SK-N-SH (cell line): ENCODE data around the gene MCAM. TPM values are rescaled to one million over a fixed set of nuclear protein-coding genes. Genes with fewer than 3 reads are reported as not detected.

Experiments
- CTCF ChIA-PET: fragments of 300-600, 350-600 bp; formaldehyde crosslinking; extraction: SDS; loops from one replicate; lab custom pipeline; 2021; lab: Yijun Ruan, JAX
- POLR2A ChIA-PET: fragments of 350-600 bp; sonication (Branson Sonifier 250); formaldehyde crosslinking; extraction: SDS; loops from one replicate; lab custom pipeline; 2020; ENCODE audit warnings: antibody characterized with exemption, inconsistent platforms; lab: Yijun Ruan, JAX
- DNase-seq: peaks from one replicate; pipeline ENCODE4 v3.0.0; 2012
- H2AFZ ChIP-seq: fragments of 200-600 bp; sonication (generic); 2 replicates; pipeline ENCODE4 v1.8.1; 2016; ENCODE audit warnings: antibody characterized with exemption, mild to moderate bottlenecking, low read depth
- H3F3A ChIP-seq: fragments of 200-600 bp; sonication (generic); replicated peaks from 2 replicates; pipeline ENCODE3; 2016; ENCODE audit warnings: antibody characterized with exemption, mild to moderate bottlenecking; ENCODE audit not compliant: insufficient read depth
- H3K27ac ChIP-seq, 2 experiments: fragments of 200-500 bp in 1 of 2; fragments of 200-600 bp in 1 of 2; sonication (Bioruptor generic) in 1 of 2; sonication (generic), shearing (Covaris generic) in 1 of 2; 2 replicates each; pipeline versions ENCODE4 v1.5.1 to v1.6.1; 2014 to 2016; ENCODE audit warnings: low read depth in 2 of 2, inconsistent platforms in 1 of 2, low read length in 1 of 2, mild to moderate bottlenecking in 1 of 2, mixed read lengths in 1 of 2
- H3K27me3 ChIP-seq: fragments of 200-600 bp; sonication (generic), shearing (Covaris generic); 2 replicates; pipeline ENCODE4 v1.6.1; 2016; ENCODE audit warnings: mixed run types; ENCODE audit not compliant: insufficient read depth
- H3K36me3 ChIP-seq, 2 experiments: fragments of 200-500 bp in 1 of 2; fragments of 200-600 bp in 1 of 2; sonication (Bioruptor generic) in 1 of 2; sonication (generic) in 1 of 2; replicated peaks in 1 of 2; 2 replicates each; pipeline versions ENCODE3 to v1.5.1; 2014 to 2016; ENCODE audit warnings: low read length in 1 of 2, mild to moderate bottlenecking in 1 of 2; ENCODE audit not compliant: insufficient read depth in 2 of 2, control insufficient read depth in 1 of 2
- H3K4me1 ChIP-seq, 2 experiments: fragments of 200-500 bp in 1 of 2; fragments of 200-600 bp in 1 of 2; sonication (Bioruptor generic) in 1 of 2; sonication (generic), shearing (Covaris generic) in 1 of 2; 2 replicates each; pipeline versions ENCODE4 v1.5.1 to v1.6.1; 2014 to 2016; ENCODE audit warnings: low read depth in 1 of 2, low read length in 1 of 2, mixed run types in 1 of 2; ENCODE audit not compliant: insufficient read depth in 2 of 2, control insufficient read depth in 1 of 2
- H3K4me2 ChIP-seq: fragments of 200-600 bp; sonication (generic), shearing (Covaris generic); 2 replicates; pipeline ENCODE4 v1.6.1; 2017; ENCODE audit warnings: mixed run types
- H3K4me3 ChIP-seq, 2 experiments: fragments of 200-500 bp in 1 of 2; fragments of 200-600 bp in 1 of 2; sonication (Bioruptor generic) in 1 of 2; sonication (generic), shearing (Covaris generic) in 1 of 2; 2 replicates each; pipeline versions ENCODE4 v1.5.1 to v1.8.1; 2014 to 2016; ENCODE audit warnings: low read depth in 2 of 2, inconsistent platforms in 1 of 2, low read length in 1 of 2, mild to moderate bottlenecking in 1 of 2, mixed read lengths in 1 of 2, moderate library complexity in 1 of 2
- H3K79me2 ChIP-seq: fragments of 200-600 bp; sonication (generic); 2 replicates; pipeline ENCODE4 v1.8.1; 2017; ENCODE audit warnings: mild to moderate bottlenecking; ENCODE audit not compliant: insufficient read depth
- H3K9ac ChIP-seq: fragments of 200-600 bp; sonication (generic); 2 replicates; pipeline ENCODE4 v1.6.1; 2017; ENCODE audit warnings: mixed run types
- H3K9me2 ChIP-seq: fragments of 200-600 bp; sonication (generic); 2 replicates; pipeline ENCODE4 v1.6.1; 2017; ENCODE audit warnings: mixed run types
- H3K9me3 ChIP-seq: fragments of 200-600 bp; sonication (generic); 2 replicates; pipeline ENCODE4 v1.6.1; 2017; ENCODE audit warnings: mixed run types, mild to moderate bottlenecking, moderate library complexity
- H4K20me1 ChIP-seq: fragments of 200-600 bp; sonication (generic); 2 replicates; pipeline ENCODE4 v1.6.1; 2017; ENCODE audit warnings: mild to moderate bottlenecking, mixed run types; ENCODE audit not compliant: insufficient read depth
- CHD2 ChIP-seq: fragments of 150-350 bp; IDR thresholded peaks from 2 replicates; pipeline ENCODE4 v1.6.1; 2018; ENCODE audit warnings: low read length; ENCODE audit not compliant: partially characterized antibody
- MXI1 ChIP-seq: IDR thresholded peaks from 2 replicates; pipeline ENCODE4 v1.6.1; 2012; ENCODE audit warnings: mild to moderate bottlenecking, low read depth, low read length, improper control_type of control experiment
- NFIC ChIP-seq: IDR thresholded peaks from 2 replicates; pipeline ENCODE4 v1.4.0; 2012; ENCODE audit warnings: borderline replicate concordance
- NRF1 ChIP-seq: IDR thresholded peaks from 2 replicates; pipeline ENCODE4 v1.6.1; 2012; ENCODE audit warnings: low read depth, mild to moderate bottlenecking, low read length
- WGBS: methylation state at CpG from one replicate; pipeline ENCODE4 v1.1.6; 2017; ENCODE audit warnings: low lambda C conversion rate; 5-methylcytosine and 5-hydroxymethylcytosine counted together
- polyA plus RNA-seq, 3 experiments: library from polyadenylated mRNA; depleted of rRNA; stranded (reverse); fragments of >200 nt; gene quantifications; 2 replicates each; pipeline ENCODE4 v1.2.3, GENCODE V29; 2012
- TF ChIP-seq, protein P1 (sequence below): IDR thresholded peaks from 2 replicates; pipeline ENCODE4 v1.4.0; 2012; ENCODE audit warnings: low read depth, borderline replicate concordance
- TF ChIP-seq, protein P2 (sequence below): IDR thresholded peaks from 2 replicates; pipeline ENCODE4 v1.4.0; 2012; ENCODE audit warnings: low read depth
- TF ChIP-seq, protein P3 (sequence below): IDR thresholded peaks from 2 replicates; pipeline ENCODE4 v1.6.1; 2012; ENCODE audit warnings: mild to moderate bottlenecking, low read depth, low read length, moderate library complexity

Gene MCAM
- polyA plus RNA-seq, 1 of the 3 experiments (the other 2 are of a cell fraction) = 22.8 TPM

DNA sequence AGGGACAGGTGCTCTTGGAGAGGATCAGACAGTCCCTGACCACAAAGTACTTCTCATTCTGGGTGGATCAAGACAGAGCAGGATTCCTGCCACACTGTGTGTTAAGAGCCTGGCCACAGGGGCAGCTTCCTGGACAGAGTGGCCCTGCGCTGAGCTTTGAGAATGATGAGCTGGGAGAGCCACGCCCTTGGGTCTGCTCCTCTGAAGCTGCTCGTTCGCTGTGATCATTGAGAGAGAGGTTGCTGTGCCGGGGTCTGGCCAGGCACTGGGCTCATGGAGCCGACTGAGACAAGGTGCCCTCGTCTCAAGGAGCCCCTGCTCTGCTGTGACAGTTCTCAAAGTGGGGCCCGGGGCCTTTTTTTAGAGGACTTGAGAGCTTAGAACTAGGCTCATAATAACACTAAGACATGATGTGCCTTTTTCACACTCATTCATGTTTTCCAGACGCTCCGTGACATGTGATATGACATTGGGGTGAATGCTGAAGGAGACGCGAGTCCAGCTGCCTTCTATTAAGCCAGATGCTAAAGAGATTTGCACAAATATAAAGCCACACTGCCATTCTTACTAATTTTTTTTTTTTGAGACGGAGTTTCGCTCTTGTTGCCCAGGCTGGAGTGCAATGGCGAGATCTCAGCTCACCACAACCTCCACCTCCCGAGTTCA is 31.1 kb upstream of the MCAM start:
- WGBS = 82% methylated on average over 10 of the region's 16 CpGs
- ChIA-PET CTCF (interaction anchor here (1.6 to 11.0 kb wide), 5 partner anchors 9 to 133 kb away, joined by 3 to 90 read pairs (median 42); no protein-coding TSS in a partner anchor), POLR2A (interaction anchor here (1.5 kb wide), 1 partner anchor 10 kb away, joined by 8 read pairs; no protein-coding TSS in a partner anchor)

DNA sequence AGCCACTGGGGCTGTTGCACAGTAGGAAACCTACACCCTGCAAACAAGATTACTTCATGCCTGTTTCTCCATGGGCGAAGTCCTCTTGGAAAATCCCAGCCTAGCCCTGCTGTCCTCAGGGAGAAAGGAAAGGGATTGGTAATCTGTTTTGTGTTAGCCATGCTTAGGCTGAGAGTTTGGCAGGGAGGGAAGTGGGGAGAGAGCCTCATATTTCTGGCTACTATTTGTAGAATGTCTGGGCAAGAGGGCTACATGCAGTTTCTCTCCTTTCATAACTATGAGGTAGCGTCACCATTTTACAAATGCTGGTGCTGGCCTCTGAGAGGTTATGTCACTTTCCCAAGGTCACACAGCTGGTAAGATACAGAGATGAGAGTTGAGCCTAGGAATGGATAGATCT is 30.3 kb upstream of the MCAM start:
- CTCF ChIA-PET = interaction anchor here (1.6 to 11.0 kb wide), 5 partner anchors 9 to 133 kb away, joined by 3 to 90 read pairs (median 42); no protein-coding TSS in a partner anchor

More for the DNA sequence above, 31.1 kb upstream of the MCAM start:
- H3K36me3 ChIP-seq = no peaks in the 10 kb centered on the region
- no peaks in the 10 kb centered on the region for H3K79me2 ChIP-seq
- no peaks in the 10 kb centered on the region for H4K20me1 ChIP-seq
- H3K4me3 ChIP-seq = no peak overlapping the region
- no peak overlapping the region for H2AFZ ChIP-seq
- no peak overlapping the region for H3K9ac ChIP-seq
- no peaks in the 10 kb centered on the region for H3K9me3 ChIP-seq
- TF ChIP-seq CHD2 (no peak), NFIC (no peak), MXI1 (no peak)
- TF ChIP-seq, protein P1, sequence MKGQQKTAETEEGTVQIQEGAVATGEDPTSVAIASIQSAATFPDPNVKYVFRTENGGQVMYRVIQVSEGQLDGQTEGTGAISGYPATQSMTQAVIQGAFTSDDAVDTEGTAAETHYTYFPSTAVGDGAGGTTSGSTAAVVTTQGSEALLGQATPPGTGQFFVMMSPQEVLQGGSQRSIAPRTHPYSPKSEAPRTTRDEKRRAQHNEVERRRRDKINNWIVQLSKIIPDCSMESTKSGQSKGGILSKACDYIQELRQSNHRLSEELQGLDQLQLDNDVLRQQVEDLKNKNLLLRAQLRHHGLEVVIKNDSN = no peak
- TF ChIP-seq, protein P2, sequence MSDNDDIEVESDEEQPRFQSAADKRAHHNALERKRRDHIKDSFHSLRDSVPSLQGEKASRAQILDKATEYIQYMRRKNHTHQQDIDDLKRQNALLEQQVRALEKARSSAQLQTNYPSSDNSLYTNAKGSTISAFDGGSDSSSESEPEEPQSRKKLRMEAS = no peak
- TF ChIP-seq, all 33 proteins: peak for 0
- Histone ChIP-seq H3K9me2 (no peaks in the 10 kb centered on the region), H3K4me2 (no peak overlapping the region), H3K4me1 (peaks cover 0 to 13% of the 10 kb centered on the region in 2 experiments; a peak in 1 of 4 replicates), H3K27ac (no peak overlapping the region), H3F3A (no peaks in the 10 kb centered on the region), H3K27me3 (no peaks in the 10 kb centered on the region; the same call in 1 of the 2 replicates)
- no peak for DNase-seq

More for the DNA sequence above, 30.3 kb upstream of the MCAM start:
- Histone ChIP-seq H3K9me2 (no peaks in the 10 kb centered on the region), H3K9me3 (no peaks in the 10 kb centered on the region), H3K79me2 (no peaks in the 10 kb centered on the region), H4K20me1 (no peaks in the 10 kb centered on the region), H3F3A (no peaks in the 10 kb centered on the region), H3K4me2 (no peak overlapping the region), H2AFZ (no peak overlapping the region), H3K27ac (no peak overlapping the region), H3K27me3 (no peaks in the 10 kb centered on the region; the same call in 1 of the 2 replicates), H3K36me3 (no peaks in the 10 kb centered on the region), H3K4me1 (peaks cover 0 to 9% of the 10 kb centered on the region in 2 experiments; a peak in 1 of 4 replicates), H3K9ac (no peak overlapping the region), H3K4me3 (no peak overlapping the region)
- WGBS = 62% methylated on average over 2 of the region's 2 CpGs
- no peak for DNase-seq
- TF ChIP-seq, protein P3, sequence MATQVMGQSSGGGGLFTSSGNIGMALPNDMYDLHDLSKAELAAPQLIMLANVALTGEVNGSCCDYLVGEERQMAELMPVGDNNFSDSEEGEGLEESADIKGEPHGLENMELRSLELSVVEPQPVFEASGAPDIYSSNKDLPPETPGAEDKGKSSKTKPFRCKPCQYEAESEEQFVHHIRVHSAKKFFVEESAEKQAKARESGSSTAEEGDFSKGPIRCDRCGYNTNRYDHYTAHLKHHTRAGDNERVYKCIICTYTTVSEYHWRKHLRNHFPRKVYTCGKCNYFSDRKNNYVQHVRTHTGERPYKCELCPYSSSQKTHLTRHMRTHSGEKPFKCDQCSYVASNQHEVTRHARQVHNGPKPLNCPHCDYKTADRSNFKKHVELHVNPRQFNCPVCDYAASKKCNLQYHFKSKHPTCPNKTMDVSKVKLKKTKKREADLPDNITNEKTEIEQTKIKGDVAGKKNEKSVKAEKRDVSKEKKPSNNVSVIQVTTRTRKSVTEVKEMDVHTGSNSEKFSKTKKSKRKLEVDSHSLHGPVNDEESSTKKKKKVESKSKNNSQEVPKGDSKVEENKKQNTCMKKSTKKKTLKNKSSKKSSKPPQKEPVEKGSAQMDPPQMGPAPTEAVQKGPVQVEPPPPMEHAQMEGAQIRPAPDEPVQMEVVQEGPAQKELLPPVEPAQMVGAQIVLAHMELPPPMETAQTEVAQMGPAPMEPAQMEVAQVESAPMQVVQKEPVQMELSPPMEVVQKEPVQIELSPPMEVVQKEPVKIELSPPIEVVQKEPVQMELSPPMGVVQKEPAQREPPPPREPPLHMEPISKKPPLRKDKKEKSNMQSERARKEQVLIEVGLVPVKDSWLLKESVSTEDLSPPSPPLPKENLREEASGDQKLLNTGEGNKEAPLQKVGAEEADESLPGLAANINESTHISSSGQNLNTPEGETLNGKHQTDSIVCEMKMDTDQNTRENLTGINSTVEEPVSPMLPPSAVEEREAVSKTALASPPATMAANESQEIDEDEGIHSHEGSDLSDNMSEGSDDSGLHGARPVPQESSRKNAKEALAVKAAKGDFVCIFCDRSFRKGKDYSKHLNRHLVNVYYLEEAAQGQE = no peak
- no peak for TF ChIP-seq NRF1
- POLR2A ChIA-PET = no interaction called here
